Keratinocyte (primary cell): Measurements from ENCODE around the gene KIR3DL1. TPM values are rescaled to one million over a fixed set of nuclear protein-coding genes. Genes with fewer than 3 reads are reported as not detected.

ENCODE experiments used
- DNase-seq: peaks from one replicate; pipeline ENCODE4 v3.0.0-alpha.2; 2011; ENCODE audit warnings: low read depth, missing footprints, low spot score
- FAIRE-seq: peaks from 2 replicates; lab custom pipeline; 2011; peaks lifted over from hg19 to GRCh38; lab: Jason Lieb, UNC
- H2AFZ ChIP-seq: 2 replicates; pipeline ENCODE4 v1.6.0; 2012; ENCODE audit warnings: low read length, control low read depth, inconsistent platforms; ENCODE audit not compliant: control insufficient read depth
- H3K27ac ChIP-seq: 2 replicates; pipeline ENCODE4 v1.5.1; 2011; ENCODE audit warnings: low read length; ENCODE audit not compliant: control insufficient read depth, insufficient read depth
- H3K27me3 ChIP-seq: 3 replicates; pipeline ENCODE4 v1.6.0; 2011; ENCODE audit warnings: low read length; ENCODE audit not compliant: control insufficient read depth, insufficient read depth; ENCODE audit errors: extremely low read depth
- H3K36me3 ChIP-seq, 2 experiments: 2 replicates in 1 of 2; 3 replicates in 1 of 2; pipeline ENCODE4 v1.5.1; 2011; ENCODE audit warnings: low read length in 2 of 2, mild to moderate bottlenecking in 1 of 2; ENCODE audit not compliant: control insufficient read depth in 2 of 2, insufficient read depth in 2 of 2; ENCODE audit errors: extremely low read depth in 1 of 2
- H3K4me1 ChIP-seq: 3 replicates; pipeline ENCODE4 v1.5.1; 2011; ENCODE audit warnings: low read length; ENCODE audit not compliant: control insufficient read depth, insufficient read depth; ENCODE audit errors: extremely low read depth
- H3K4me2 ChIP-seq: 3 replicates; pipeline ENCODE4 v1.6.0; 2011; ENCODE audit warnings: low read depth, low read length; ENCODE audit not compliant: control insufficient read depth, insufficient read depth; ENCODE audit errors: extremely low read depth
- H3K4me3 ChIP-seq, 3 experiments: fragments of 200-600 bp in 1 of 3; sonication (generic) in 1 of 3; 2 replicates in 2 of 3; 3 replicates in 1 of 3; pipeline ENCODE4 v1.5.1; 2011 to 2016; ENCODE audit warnings: low read length in 3 of 3, mild to moderate bottlenecking in 3 of 3, control low read depth in 2 of 3, inconsistent platforms in 1 of 3, low read depth in 1 of 3, mixed read lengths in 1 of 3, mixed run types in 1 of 3, moderate library complexity in 1 of 3; ENCODE audit not compliant: control insufficient read depth in 2 of 3, insufficient read depth in 2 of 3; ENCODE audit errors: extremely low read depth in 1 of 3
- H3K79me2 ChIP-seq: 2 replicates; pipeline ENCODE4 v1.6.0; 2012; ENCODE audit warnings: low read length; ENCODE audit not compliant: control insufficient read depth, insufficient read depth
- H3K9ac ChIP-seq: 3 replicates; pipeline ENCODE4 v1.6.0; 2011; ENCODE audit warnings: low read length; ENCODE audit not compliant: control insufficient read depth, insufficient read depth; ENCODE audit errors: extremely low read depth
- H3K9me1 ChIP-seq: 3 replicates; pipeline ENCODE4 v1.6.0; 2011; ENCODE audit warnings: low read length; ENCODE audit not compliant: control insufficient read depth, insufficient read depth; ENCODE audit errors: extremely low read depth
- H3K9me3 ChIP-seq: 2 replicates; pipeline ENCODE4 v1.5.1; 2012; ENCODE audit warnings: low read depth, low read length; ENCODE audit not compliant: control insufficient read depth
- H4K20me1 ChIP-seq: 3 replicates; pipeline ENCODE4 v1.6.0; 2011; ENCODE audit warnings: low read length; ENCODE audit not compliant: control insufficient read depth, insufficient read depth; ENCODE audit errors: extremely low read depth
- CTCF ChIP-seq, 3 experiments: IDR thresholded peaks in 1 of 3; conservative IDR thresholded peaks in 1 of 3; optimal IDR thresholded peaks in 1 of 3; 2 replicates in 2 of 3; 3 replicates in 1 of 3; pipeline versions ENCODE3 to v1.5.1; 2011; ENCODE audit warnings: low read length in 3 of 3, mild to moderate bottlenecking in 3 of 3, moderate library complexity in 2 of 3, control low read depth in 1 of 3, inconsistent platforms in 1 of 3; ENCODE audit not compliant: insufficient read depth in 2 of 3; ENCODE audit errors: extremely low read depth in 1 of 3
- EZH2 ChIP-seq: IDR thresholded peaks from one replicate; pipeline ENCODE4 v1.6.1; 2012; ENCODE audit warnings: inconsistent platforms, mild to moderate bottlenecking, low read length, moderate library complexity
- dilution Hi-C: fragments of 300-500 bp; cut with MboI; formaldehyde crosslinking; loops from one replicate; pipeline ENCODE4 v1.7.0; 2020; ENCODE audit warnings: low sequenced_read_pairs; ENCODE audit not compliant: extremely low pct_ligation_motif_present
- polyA plus RNA-seq, 5 experiments: library from polyadenylated mRNA; depleted of rRNA in 3 of 5; stranded (reverse) in 3 of 5; stranded (forward) in 1 of 5; unstranded in 1 of 5; fragments of >200 nt; gene quantifications; 1 replicate in 1 of 5; 2 replicates in 3 of 5; 3 replicates in 1 of 5; pipeline versions ENCODE4 v1.2.1 to v1.2.3, GENCODE V29; 2011 to 2012; ENCODE audit warnings: missing spikeins in 2 of 5, low read depth in 1 of 5, low replicate concordance in 1 of 5

The KIR3DL1 gene
- polyA plus RNA-seq, 1 donor (not counting 4 experiments of a cell fraction or from before 2014, with no cell fraction given) = not detected

GRCh38 chr19:54873990-54874389 is 57.7 kb downstream of the KIR3DL1 start, which contains the start of gene FCAR:
Gene FCAR, plus strand, starts transcription at chr19:54874235. Its CDS starts 55 bp downstream, at chr19:54874290.
- Histone ChIP-seq H2AFZ (no peak within 1 kb of the TSS), H4K20me1 (no peaks in the 10 kb centered on the region), H3K4me3 (no peak within 1 kb of the TSS), H3K9ac (no peak within 1 kb of the TSS), H3K79me2 (no peaks in the 10 kb centered on the region), H3K4me2 (no peak within 1 kb of the TSS), H3K36me3 (no peaks in the 10 kb centered on the region), H3K9me3 (no peaks in the 10 kb centered on the region), H3K27ac (no peak within 1 kb of the TSS), H3K4me1 (no peaks in the 10 kb centered on the region), H3K9me1 (no peaks in the 10 kb centered on the region), H3K27me3 (no peaks in the 10 kb centered on the region)
- dilution Hi-C loops = no loop called here
- DNase-seq = no peak
- TF ChIP-seq CTCF (optimal IDR thresholded peaks at IDR 0.05 in 1 of 3, IDR thresholded peaks at IDR 0.05 in 1 of 3, conservative IDR thresholded peaks at IDR 0.05 in 1 of 3; ENCODE audit: extremely low read depth in 1 of 3, insufficient read depth in 2 of 3, low read length in 3 of 3) = no peak
- TF ChIP-seq EZH2 = no peak
- FAIRE-seq = no peak

DNA sequence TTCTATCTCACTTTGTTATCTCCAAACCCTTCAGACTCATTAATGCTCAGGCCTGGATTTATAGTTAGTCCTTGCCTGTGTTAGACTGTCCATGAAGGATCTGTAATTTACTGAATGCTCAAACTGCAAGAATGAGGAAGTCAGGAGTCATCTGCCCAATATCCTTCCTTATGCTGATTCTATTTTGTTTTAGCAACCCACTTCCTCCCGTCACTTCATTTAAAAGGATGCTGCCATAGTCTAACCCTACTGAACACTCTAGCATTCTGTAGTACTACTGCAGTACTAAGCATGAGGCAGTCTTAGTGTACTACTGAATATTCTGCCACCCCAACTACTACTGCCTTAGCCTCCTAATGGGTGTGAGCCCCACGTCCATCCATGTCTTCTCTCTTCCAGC is 59.2 kb downstream of the KIR3DL1 start:
- Histone ChIP-seq H3K9me1 (no peaks in the 10 kb centered on the region), H3K27me3 (no peaks in the 10 kb centered on the region), H2AFZ (no peak overlapping the region), H3K4me1 (no peaks in the 10 kb centered on the region), H4K20me1 (no peaks in the 10 kb centered on the region), H3K4me3 (no peak overlapping the region), H3K9ac (no peak overlapping the region), H3K79me2 (no peaks in the 10 kb centered on the region), H3K4me2 (no peak overlapping the region), H3K36me3 (no peaks in the 10 kb centered on the region), H3K27ac (no peak overlapping the region), H3K9me3 (no peaks in the 10 kb centered on the region)
- no peak for FAIRE-seq
- dilution Hi-C loops = no loop called here
- DNase-seq = no peak
- TF ChIP-seq CTCF (optimal IDR thresholded peaks at IDR 0.05 in 1 of 3, IDR thresholded peaks at IDR 0.05 in 1 of 3, conservative IDR thresholded peaks at IDR 0.05 in 1 of 3; ENCODE audit: extremely low read depth in 1 of 3, insufficient read depth in 2 of 3, low read length in 3 of 3) (no peak), EZH2 (no peak)
